H9 (cell line): Measurements from ENCODE around the gene ANAPC16. TPM values are rescaled to one million over a fixed set of nuclear protein-coding genes. Genes with fewer than 3 reads are reported as not detected.

Source experiments
- DNase-seq: peaks from one replicate; pipeline ENCODE4 v3.0.0-alpha.2; 2017
- H2AFZ ChIP-seq: one replicate; pipeline ENCODE4 v1.6.1; 2013; ENCODE audit warnings: mild to moderate bottlenecking, low read length, control low read depth, moderate library complexity
- H2AK5ac ChIP-seq: 2 replicates; pipeline ENCODE4 v1.6.1; 2013; ENCODE audit warnings: low read length, control low read depth, mixed read lengths; ENCODE audit not compliant: insufficient read length
- H2BK120ac ChIP-seq: one replicate; pipeline ENCODE4 v1.6.1; 2013; ENCODE audit warnings: low read depth, mild to moderate bottlenecking, low read length, control low read depth, inconsistent platforms; ENCODE audit not compliant: poor library complexity, severe bottlenecking
- H2BK12ac ChIP-seq: 2 replicates; pipeline ENCODE4 v1.6.1; 2013; ENCODE audit warnings: low read length, control low read depth, mixed read lengths, low read depth; ENCODE audit not compliant: insufficient read length
- H2BK15ac ChIP-seq: 2 replicates; pipeline ENCODE4 v1.6.1; 2013; ENCODE audit warnings: low read depth, low read length, control low read depth
- H2BK20ac ChIP-seq: one replicate; pipeline ENCODE4 v1.6.1; 2013; ENCODE audit warnings: low read depth, mild to moderate bottlenecking, low read length, control low read depth, inconsistent platforms; ENCODE audit not compliant: poor library complexity, severe bottlenecking
- H2BK5ac ChIP-seq: 2 replicates; pipeline ENCODE4 v1.6.1; 2013; ENCODE audit warnings: low read length, control low read depth, mixed read lengths; ENCODE audit not compliant: insufficient read length
- H3K14ac ChIP-seq: 2 replicates; pipeline ENCODE4 v1.6.1; 2013; ENCODE audit warnings: low read length, control low read depth; ENCODE audit not compliant: insufficient read depth
- H3K18ac ChIP-seq: 2 replicates; pipeline ENCODE4 v1.6.1; 2013; ENCODE audit warnings: low read depth, mild to moderate bottlenecking, mixed read lengths, low read length, control low read depth; ENCODE audit not compliant: insufficient read length
- H3K23ac ChIP-seq: 2 replicates; pipeline ENCODE4 v1.6.1; 2013; ENCODE audit warnings: low read length, control low read depth, mixed read lengths, low read depth; ENCODE audit not compliant: insufficient read length
- H3K23me2 ChIP-seq: 2 replicates; pipeline ENCODE4 v1.6.1; 2013; ENCODE audit warnings: low read depth, mild to moderate bottlenecking, mixed read lengths, low read length, control low read depth; ENCODE audit not compliant: insufficient read length, poor library complexity, severe bottlenecking
- H3K27ac ChIP-seq: 2 replicates; pipeline ENCODE4 v1.5.1; 2013; ENCODE audit warnings: low read length, control low read depth, mixed read lengths, low read depth; ENCODE audit not compliant: insufficient read length
- H3K27me3 ChIP-seq: 2 replicates; pipeline ENCODE4 v1.6.1; 2013; ENCODE audit warnings: low read length, control low read depth, inconsistent platforms; ENCODE audit not compliant: insufficient read depth
- H3K4ac ChIP-seq: 2 replicates; pipeline ENCODE4 v1.6.1; 2013; ENCODE audit warnings: low read depth, mild to moderate bottlenecking, control low read depth, inconsistent platforms, low read length, moderate library complexity
- H3K4me1 ChIP-seq: 2 replicates; pipeline ENCODE4 v1.6.1; 2013; ENCODE audit warnings: low read length, control low read depth, inconsistent platforms; ENCODE audit not compliant: insufficient read depth
- H3K4me2 ChIP-seq: 2 replicates; pipeline ENCODE4 v1.6.1; 2013; ENCODE audit warnings: low read length, control low read depth, mixed read lengths; ENCODE audit not compliant: insufficient read length, insufficient read depth
- H3K56ac ChIP-seq: 2 replicates; pipeline ENCODE4 v1.6.1; 2013; ENCODE audit warnings: low read depth, mild to moderate bottlenecking, mixed read lengths, low read length, control low read depth; ENCODE audit not compliant: insufficient read length
- H3K79me1 ChIP-seq: 2 replicates; pipeline ENCODE4 v1.6.1; 2013; ENCODE audit warnings: low read depth, mild to moderate bottlenecking, moderate library complexity, low read length, control low read depth, inconsistent platforms; ENCODE audit not compliant: insufficient read depth, poor library complexity, severe bottlenecking
- H3K79me2 ChIP-seq: 2 replicates; pipeline ENCODE4 v1.6.1; 2013; ENCODE audit warnings: low read length, control low read depth, inconsistent platforms; ENCODE audit not compliant: insufficient read depth
- H3K9ac ChIP-seq: 2 replicates; pipeline ENCODE4 v1.6.1; 2013; ENCODE audit warnings: low read length, control low read depth, mixed read lengths; ENCODE audit not compliant: insufficient read length; ENCODE audit errors: extremely low read depth
- H3K9me3 ChIP-seq: one replicate; pipeline ENCODE4 v1.6.1; 2013; ENCODE audit warnings: low read depth, low read length, inconsistent platforms; ENCODE audit not compliant: control insufficient read depth
- H3T11ph ChIP-seq: one replicate; pipeline ENCODE4 v1.6.1; 2013; ENCODE audit warnings: mild to moderate bottlenecking, low read length, control low read depth, inconsistent platforms
- H4K20me1 ChIP-seq: one replicate; pipeline ENCODE4 v1.6.1; 2013; ENCODE audit not compliant: control insufficient read depth, insufficient read length, insufficient read depth
- H4K5ac ChIP-seq: 2 replicates; pipeline ENCODE4 v1.6.1; 2013; ENCODE audit warnings: low read depth, mild to moderate bottlenecking, mixed read lengths, low read length, control low read depth; ENCODE audit not compliant: insufficient read length
- H4K8ac ChIP-seq: replicated peaks from 2 replicates; pipeline ENCODE4 v1.6.1; 2013; ENCODE audit warnings: low read length, control low read depth, mixed read lengths, low read depth; ENCODE audit not compliant: insufficient read length
- H4K91ac ChIP-seq: 2 replicates; pipeline ENCODE4 v1.6.1; 2013; ENCODE audit warnings: low read depth, mild to moderate bottlenecking, moderate library complexity, mixed read lengths, low read length, control low read depth; ENCODE audit not compliant: insufficient read length
- H3K27ac Mint-ChIP-seq, 3 experiments: 2 replicates in 2 of 3; 3 replicates in 1 of 3; pipeline ENCODE4 v1.8.0; 2020 to 2021; ENCODE audit warnings: mixed read lengths in 3 of 3, mild to moderate bottlenecking in 1 of 3, moderate library complexity in 1 of 3
- H3K27me3 Mint-ChIP-seq: 2 replicates; pipeline ENCODE4 v1.8.0; 2021; ENCODE audit warnings: low read depth, mild to moderate bottlenecking, moderate library complexity, mixed read lengths
- H3K36me3 Mint-ChIP-seq, 3 experiments: 2 replicates in 2 of 3; 3 replicates in 1 of 3; pipeline ENCODE4 v1.8.0; 2020 to 2021; ENCODE audit warnings: low read depth in 3 of 3, mixed read lengths in 3 of 3; ENCODE audit not compliant: insufficient read depth in 1 of 3
- H3K4me1 Mint-ChIP-seq, 2 experiments: 2 replicates each; pipeline ENCODE4 v1.8.0; 2020; ENCODE audit warnings: mixed read lengths in 2 of 2
- H3K4me3 Mint-ChIP-seq, 2 experiments: 2 replicates in 1 of 2; 3 replicates in 1 of 2; pipeline ENCODE4 v1.8.0; 2020 to 2021; ENCODE audit warnings: mild to moderate bottlenecking in 2 of 2, mixed read lengths in 2 of 2, moderate library complexity in 1 of 2
- H3K9me3 Mint-ChIP-seq, 2 experiments: 2 replicates in 1 of 2; 3 replicates in 1 of 2; pipeline ENCODE4 v1.8.0; 2020; ENCODE audit warnings: mild to moderate bottlenecking in 2 of 2, mixed read lengths in 2 of 2, moderate library complexity in 1 of 2
- WGBS: extraction: QIAGEN DNeasy Blood & Tissue Kit; methylation state at CpG from one replicate; pipeline ENCODE4 v1.1.7; 2013; ENCODE audit warnings: missing lambda C conversion rate, low lambda C conversion rate, mixed read lengths; ENCODE audit not compliant: insufficient read length; ENCODE audit errors: extremely low coverage; 5-methylcytosine and 5-hydroxymethylcytosine counted together
- total RNA-seq: library from RNA; stranded (reverse); gene quantifications from 2 replicates; pipeline ENCODE4 v1.2.1, GENCODE V29; 2021
- TF ChIP-seq, protein P1 (sequence below): fragments of 200-600 bp; sonication (generic); conservative IDR thresholded peaks from 3 replicates; pipeline ENCODE4 v1.8.0; 2021; ENCODE audit warnings: antibody characterized with exemption, mild to moderate bottlenecking

Gene ANAPC16
- total RNA-seq, 1 experiment from 2014 or later: 66.6 TPM

DNA sequence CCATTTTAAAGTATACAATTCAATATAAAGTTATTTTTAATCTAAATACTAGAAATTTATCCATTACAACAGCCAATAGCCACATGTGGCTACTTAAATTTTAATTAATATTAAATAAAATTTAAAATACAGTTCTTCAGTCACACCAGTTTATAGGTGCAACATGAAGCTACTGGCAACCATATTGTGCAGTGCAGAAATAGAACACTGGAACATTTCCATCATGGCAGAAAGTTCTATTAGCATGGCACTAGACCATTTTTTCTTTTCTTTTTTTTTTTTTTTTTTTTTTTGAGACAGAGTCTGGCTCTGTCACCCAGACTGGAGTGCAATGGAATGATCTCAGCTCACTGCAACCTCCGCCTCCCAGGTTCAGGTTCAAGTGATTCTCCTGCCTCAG, 5.5 kb downstream of the ANAPC16 start:
- H2BK120ac ChIP-seq: no peak overlapping the region
- no peak overlapping the region for H3K23ac ChIP-seq
- Mint-ChIP-seq H3K4me1 (peaks cover 9 to 20% of the 10 kb centered on the region in 2 experiments), H3K9me3 (no peaks in the 10 kb centered on the region), H3K27me3 (no peaks in the 10 kb centered on the region), H3K36me3 (peaks cover 5 to 32% (median 23%) of the 10 kb centered on the region in 3 experiments; a peak in 6 of 7 replicates), H3K27ac (no peak overlapping the region), H3K4me3 (no peak overlapping the region)
- H2AK5ac ChIP-seq: no peak overlapping the region
- H3K27me3 ChIP-seq: no peaks in the 10 kb centered on the region
- no peak for DNase-seq
- H2BK5ac ChIP-seq: no peak overlapping the region
- no peaks in the 10 kb centered on the region for H3K9me3 ChIP-seq
- peaks cover 5% of the 10 kb centered on the region for H3K23me2 ChIP-seq
- H3K79me2 ChIP-seq: peaks cover 9% of the 10 kb centered on the region; the same call in 1 of the 2 replicates
- H3K14ac ChIP-seq: no peak overlapping the region
- H3K9ac ChIP-seq: no peak overlapping the region
- no peak overlapping the region for H2BK12ac ChIP-seq
- WGBS: no CpG with 5 or more reads among the region's 1 CpG
- no peak overlapping the region for H3K4ac ChIP-seq
- H4K91ac ChIP-seq: no peak overlapping the region
- no peak overlapping the region for H4K5ac ChIP-seq
- peaks cover 7% of the 10 kb centered on the region for H3K79me1 ChIP-seq
- no peak overlapping the region for H2BK15ac ChIP-seq
- H3T11ph ChIP-seq: no peak overlapping the region
- no peak overlapping the region for H2AFZ ChIP-seq
- no peaks in the 10 kb centered on the region for H4K20me1 ChIP-seq
- no peak overlapping the region for H3K56ac ChIP-seq
- TF ChIP-seq, protein P1, sequence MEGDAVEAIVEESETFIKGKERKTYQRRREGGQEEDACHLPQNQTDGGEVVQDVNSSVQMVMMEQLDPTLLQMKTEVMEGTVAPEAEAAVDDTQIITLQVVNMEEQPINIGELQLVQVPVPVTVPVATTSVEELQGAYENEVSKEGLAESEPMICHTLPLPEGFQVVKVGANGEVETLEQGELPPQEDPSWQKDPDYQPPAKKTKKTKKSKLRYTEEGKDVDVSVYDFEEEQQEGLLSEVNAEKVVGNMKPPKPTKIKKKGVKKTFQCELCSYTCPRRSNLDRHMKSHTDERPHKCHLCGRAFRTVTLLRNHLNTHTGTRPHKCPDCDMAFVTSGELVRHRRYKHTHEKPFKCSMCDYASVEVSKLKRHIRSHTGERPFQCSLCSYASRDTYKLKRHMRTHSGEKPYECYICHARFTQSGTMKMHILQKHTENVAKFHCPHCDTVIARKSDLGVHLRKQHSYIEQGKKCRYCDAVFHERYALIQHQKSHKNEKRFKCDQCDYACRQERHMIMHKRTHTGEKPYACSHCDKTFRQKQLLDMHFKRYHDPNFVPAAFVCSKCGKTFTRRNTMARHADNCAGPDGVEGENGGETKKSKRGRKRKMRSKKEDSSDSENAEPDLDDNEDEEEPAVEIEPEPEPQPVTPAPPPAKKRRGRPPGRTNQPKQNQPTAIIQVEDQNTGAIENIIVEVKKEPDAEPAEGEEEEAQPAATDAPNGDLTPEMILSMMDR: no peak
- no peak overlapping the region for H3K18ac ChIP-seq
- no peak overlapping the region for H4K8ac ChIP-seq
- 0 out of 2 replicates have a peak, but pooled peaks cover 2% of the 10 kb centered on the region for H3K4me1 ChIP-seq
- no peak overlapping the region for H2BK20ac ChIP-seq
- no peak overlapping the region for H3K4me2 ChIP-seq
- H3K27ac ChIP-seq: no peak overlapping the region
